NCI-H2227 (cell line): Measurements from ENCODE around the gene CCDC188.

ENCODE experiments used
- DNase-seq: peaks from one replicate; lab custom pipeline; 2025; ENCODE audit not compliant: unreplicated experiment; lab: John Stamatoyannopoulos, UW

Gene CCDC188

DNA sequence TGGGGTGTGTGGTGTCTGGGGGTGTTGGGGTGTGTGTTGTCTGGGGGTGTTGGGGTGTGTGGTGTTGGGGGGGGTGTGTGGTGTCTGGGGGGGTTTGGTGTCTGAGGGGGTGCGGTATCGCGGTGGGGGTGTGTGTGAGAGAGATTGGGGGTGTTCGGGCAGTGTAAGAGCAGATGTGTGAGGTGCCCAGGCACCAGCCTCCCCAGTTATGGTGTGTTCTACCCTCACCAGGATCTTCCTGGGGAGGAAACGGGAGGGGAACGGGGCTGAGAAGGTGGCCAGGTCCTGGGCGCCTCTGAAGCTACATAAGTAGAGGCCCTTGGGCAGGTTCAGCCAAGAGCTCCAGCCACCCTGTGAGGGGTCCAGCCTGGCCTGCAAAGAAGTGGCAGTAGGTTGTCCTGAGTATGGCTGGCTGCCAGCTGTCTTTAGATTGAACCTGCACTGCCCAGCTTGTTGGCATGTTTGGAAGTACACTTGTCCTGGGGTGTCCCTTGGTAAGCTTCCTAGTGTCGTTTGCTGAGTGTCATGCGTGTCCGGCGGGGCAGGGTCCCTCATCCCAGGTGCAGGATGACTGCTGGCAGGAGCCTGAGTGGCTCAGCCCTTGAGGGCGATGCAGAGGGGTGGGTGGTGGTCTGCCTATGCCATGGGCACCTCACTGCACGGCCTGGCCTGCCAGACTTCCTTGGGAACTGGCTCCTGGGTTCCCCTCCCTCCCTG, 27.3 kb downstream of the CCDC188 start:
- DNase-seq = no peak

DNA sequence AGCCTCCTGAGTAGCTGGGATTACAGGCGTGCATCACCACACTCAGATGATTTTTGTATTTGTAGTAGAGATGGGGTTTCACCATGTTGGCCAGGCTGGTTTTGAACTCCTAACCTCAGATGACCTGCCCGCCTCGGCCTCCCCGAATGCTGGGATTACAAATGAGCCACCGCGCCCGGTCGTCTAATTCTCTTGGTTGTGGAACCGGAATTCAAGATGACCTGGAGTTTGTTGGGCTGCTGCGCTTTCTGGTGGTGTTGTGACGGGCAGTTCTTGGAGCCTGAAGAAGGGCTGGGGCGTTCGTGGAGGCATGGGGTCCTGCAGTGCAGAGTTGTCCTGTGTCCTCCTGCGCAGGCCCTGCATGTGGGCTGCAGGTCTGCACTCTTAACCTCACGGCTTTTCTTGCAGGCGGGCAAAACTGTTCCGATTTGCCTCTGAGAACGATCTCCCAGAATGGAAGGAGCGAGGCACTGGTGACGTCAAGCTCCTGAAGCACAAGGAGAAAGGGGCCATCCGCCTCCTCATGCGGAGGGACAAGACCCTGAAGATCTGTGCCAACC, 28.9 kb downstream of the CCDC188 start:
- no peak for DNase-seq

DNA sequence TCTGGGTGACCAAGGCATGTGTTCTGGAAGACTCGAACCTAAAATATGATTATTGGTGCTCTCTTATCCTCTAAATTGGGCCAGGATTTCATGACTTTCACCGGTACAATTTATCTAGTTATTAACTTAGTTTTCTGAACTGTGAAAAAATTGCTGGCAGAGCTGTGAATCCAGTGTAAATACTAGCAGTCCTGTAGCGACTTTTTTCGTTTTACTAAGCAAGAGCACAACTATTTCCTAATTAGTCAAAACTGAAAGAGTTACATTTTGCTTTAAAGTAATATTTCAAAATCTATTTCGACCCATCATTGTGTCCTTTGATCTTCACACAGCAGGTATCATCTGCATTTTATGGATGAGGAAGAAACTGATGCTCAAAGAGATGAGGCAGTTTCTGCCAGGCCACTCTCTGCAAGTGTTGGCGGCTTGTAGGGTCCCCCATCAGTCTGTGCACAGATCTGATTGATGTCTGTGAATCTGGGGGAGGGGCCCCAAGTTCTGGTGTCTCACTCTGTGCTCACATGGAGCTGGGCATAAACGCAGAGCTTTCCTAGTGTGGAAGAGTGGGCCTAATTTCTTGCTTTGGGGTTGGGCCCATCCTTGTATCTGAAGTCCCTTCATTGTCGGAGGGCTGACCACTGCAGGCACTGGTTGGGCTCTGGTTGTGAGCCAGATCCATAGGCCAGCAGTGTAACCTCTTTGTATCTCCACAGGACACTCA, 32.4 kb downstream of the CCDC188 start:
- peak; percentile 27 for DNase-seq

DNA sequence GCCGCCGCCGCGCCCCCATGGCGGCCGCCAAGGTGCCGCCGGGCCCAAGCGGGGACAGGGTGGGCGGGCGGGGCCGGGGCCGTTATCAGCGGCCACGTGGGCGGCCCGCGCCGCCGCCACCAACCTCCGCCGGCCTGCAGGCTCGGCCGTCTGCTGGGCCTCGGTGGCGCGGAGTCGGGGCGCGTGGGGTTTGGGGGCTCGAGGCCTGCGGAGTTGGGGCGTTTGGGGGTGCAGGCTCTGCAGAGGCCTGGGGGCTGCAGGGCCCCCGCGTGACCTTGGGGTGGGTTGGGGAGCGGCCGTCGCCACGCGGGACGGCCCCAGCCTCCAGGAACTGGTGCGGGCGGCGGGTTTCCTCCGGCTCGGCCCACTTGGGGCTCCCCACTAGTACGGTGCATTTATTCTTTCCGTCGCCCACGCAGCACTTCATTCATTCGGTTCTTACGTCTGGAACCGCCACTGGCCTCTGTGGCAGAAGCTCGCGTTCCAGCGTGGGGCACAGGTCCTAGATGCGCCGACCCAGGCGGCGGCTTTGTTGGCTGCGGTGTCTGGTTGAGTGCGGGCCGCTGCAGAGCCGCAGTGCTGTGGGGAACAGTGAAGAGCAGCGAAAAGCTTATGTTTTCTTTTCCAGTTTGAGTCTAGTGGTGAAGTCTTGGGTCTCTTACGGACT, 33.1 kb downstream of the CCDC188 start:
- peak; percentile 54 for DNase-seq

DNA sequence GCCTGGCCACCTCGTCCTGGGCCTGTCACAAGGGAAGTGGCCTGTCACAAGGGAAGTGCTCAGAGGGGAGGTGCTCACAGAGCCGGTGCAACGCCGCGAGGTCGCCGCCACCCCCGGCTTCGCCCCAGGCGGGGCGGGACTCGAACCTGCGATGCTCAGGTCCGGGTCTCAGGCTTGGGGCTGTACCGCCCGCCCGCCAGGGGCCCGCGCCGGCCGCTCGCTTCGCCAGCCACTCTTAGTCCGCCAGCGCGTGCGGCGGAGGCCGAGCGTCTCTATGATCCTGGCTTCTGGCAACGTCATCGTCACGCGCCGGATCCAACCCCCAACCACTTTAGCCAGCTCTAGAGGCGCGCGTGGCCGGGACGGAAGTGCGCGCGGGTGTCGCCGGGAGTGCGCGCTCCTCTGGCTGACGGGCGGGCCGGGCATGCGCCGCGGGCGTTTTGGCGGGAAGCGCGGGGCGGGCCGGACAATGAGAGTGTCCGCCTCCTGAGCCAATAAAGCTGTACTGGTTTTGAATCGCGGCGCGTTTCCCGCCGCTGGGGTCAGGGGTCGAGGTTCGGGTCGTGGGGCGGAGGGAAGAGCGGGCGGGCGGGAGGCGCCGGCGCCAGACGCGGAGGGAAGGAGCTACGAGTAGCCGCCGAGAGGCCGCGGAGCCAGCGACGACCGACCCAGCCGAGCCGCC, 33.8 kb downstream of the CCDC188 start, which contains the start of gene TRMT2A:
Gene TRMT2A, minus strand, starts transcription at position 276 of the 682 bp plus-strand sequence. CDS start 320 bp downstream, outside the sequence.
- peak; percentile 99 for DNase-seq

DNA sequence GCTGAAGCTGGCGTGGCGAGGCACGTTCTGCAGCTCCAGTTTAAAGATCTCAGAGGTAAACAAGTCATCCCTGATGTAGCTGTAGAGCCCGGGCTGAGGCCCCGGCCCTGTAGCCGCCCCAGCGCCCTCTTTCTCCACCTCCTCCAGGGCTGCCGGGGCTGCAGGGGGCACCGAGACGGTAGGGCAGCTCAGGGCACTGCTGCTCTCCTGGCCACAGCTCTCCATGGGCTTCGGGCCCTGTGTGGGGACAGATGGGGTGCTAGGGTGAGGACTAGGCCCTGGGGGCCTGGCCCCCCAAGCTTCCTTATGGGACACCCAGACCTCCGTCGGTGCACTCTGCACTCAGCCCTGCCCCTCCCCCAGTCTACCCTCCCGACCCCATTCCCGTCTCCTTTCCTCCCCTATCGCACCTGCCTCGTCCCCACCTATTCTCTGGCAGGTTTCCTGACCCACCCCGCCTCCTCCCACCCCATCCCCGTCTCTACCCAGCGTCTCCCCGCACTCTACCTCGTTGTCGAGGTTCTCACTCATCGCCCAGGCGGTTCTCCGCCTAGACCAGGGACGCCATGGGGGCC, 34.4 kb downstream of the CCDC188 start:
- no peak for DNase-seq

DNA sequence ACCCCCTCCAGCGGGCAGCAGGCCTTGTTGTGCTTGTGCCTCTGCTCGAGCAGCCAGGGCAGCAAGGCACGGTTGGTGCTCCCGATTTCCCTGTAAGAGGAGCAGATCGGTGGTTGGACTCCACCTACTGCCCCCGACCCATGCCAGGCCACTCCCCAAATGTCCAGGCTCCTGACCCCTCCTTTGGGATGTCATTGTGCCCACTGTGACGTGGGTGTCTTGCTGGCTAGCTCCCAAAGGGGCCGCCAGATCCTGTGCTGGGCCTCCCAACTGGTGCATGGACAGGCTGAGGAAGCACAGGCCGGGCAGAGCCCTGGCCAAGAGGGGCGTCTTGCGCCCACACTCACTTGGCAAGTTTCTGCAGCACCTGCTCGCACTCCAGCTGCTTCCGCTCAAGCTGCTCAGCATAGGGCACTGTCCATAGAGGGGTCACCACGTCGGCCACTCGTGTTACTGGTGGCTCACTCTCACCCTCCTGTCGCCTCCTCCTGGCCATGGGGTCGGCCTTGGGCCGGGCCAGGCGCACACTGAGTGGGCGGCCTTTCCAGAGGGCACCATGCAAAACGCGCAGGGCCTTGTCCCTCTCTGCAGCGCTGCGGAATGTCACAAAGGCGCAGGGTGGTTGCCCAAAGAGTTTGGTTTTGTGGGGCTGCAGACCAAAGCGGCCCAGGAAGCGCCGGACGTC, 35.0 kb downstream of the CCDC188 start, which contains the start of gene RANBP1:
Gene RANBP1, plus strand, starts transcription at position 414 of the 685 bp plus-strand sequence. Its CDS starts 81 bp downstream, at position 495.
- no peak for DNase-seq

DNA sequence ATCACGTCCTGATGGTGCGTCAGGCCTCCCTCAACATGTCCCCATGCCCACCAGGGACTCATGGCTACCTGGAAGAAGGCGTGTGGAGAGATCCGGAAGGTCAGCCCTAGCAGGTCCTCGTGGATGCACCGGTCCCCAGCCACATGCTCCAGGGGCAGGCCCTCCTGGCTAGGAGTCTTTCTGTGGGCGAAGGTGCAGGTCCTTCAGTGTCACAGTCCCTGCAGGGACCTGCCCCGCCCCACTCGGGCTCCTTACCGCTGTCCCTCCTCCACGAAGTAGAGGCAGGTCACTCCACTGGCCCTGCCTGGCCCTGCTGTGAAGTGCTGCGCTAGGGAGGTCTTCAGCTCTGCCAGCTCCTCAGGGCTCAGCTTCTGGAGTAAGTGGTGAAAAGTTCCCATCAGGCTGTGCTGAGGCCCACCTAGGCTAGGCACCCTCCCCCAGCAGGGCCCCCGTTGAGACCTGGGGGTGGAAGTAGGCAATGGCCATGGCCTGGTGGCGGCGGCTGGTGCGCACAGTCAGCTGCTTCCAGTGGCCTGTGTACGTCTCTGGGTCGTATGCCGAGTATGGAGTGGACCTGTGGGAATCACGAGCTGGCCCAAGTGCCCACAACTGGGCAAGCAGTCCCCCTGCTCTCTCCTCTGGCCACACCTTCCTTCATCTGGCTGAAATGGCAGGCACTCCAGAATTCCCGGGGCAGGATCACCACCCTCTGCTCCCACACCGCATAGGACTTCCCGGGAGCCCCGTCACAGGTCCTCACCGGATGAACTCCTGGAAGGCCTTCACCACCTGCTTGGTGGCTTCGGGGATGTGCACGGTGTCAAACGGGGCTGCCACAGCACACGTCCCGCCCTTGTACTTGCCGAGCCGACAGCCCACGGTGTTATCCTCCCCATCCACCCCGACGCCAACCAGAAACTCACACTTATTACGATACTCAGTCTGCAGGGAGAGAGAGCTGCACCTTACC, 36.1 kb downstream of the CCDC188 start:
- no peak for DNase-seq

DNA sequence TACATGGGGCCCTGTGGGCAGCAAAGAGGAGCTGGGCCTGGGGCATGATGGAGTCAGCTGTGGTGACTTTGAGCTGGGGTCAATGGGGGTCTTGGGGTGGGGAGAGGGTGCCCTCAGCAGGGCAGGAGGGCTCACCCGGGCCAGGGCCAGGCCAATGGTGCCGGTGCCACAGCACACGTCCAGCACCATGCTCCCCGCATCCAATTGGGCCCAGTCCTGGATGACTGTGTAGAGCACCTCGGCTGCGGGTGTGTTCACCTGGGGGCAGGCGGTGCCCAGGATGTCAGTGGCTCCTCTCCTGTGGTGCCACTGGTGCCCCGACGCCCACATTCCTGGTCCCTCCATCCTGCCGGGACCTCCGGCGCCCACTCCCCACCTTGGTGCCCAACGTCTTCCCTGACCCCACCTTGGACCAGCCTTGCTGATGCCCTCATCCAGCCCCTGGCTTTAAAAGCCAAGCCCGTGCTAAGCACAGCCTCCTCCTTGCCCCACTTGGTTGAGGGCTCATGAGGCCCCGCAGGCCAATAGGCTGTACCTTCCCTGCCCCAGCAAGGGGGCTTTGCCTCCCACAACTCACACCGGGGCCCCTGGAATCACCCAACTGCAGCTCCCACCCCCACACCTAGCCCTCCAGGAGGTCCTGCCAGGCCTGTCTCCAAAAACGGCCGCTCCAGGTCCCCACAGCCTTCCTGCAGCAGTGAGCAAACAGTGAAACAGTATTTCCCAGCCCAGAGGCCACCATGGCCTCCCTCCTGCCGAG, 37.1 kb downstream of the CCDC188 start:
- DNase-seq = no peak

DNA sequence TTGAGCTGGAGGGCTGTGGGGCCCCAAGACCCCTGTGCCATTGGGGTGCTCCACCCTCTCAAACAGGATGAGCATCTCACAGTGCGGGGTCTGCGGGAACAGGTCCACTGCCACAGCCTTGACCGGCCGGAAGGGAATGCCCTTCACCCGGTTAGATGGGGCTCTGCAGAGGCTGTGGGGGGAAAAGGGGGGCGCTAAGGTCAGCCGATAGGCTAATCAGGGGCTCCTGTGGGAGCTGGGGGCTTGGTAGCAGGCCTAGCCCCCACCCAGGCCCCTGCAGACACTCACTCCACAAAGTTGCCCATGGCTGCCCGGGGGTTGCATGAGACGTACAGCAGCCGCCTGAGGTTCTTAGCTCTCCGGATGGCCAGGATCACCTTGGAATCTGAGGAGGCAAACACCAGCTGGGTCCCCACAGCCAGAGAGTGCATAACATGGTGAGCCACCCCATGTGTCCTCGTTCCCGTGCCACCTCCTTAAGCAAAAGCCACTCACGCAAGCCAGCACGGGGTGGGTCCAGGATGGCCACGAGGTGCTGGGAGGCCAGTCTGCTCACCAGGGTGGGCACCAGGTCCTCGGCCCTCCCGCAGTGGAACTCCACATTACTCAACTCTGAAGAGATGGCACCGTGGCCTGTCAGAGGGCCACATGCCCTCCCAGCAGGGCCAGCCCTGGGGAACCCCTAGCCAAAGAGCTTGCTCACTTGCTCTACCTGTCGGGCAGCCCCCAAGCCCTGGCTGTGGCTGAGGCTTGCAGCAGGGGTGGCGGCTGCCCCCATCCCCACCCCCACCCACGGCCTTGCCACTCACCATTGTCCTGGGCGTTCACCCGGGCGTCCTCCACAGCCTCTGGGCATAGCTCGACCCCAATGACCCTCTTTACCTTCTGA, 38.0 kb downstream of the CCDC188 start:
- DNase-seq = no peak

DNA sequence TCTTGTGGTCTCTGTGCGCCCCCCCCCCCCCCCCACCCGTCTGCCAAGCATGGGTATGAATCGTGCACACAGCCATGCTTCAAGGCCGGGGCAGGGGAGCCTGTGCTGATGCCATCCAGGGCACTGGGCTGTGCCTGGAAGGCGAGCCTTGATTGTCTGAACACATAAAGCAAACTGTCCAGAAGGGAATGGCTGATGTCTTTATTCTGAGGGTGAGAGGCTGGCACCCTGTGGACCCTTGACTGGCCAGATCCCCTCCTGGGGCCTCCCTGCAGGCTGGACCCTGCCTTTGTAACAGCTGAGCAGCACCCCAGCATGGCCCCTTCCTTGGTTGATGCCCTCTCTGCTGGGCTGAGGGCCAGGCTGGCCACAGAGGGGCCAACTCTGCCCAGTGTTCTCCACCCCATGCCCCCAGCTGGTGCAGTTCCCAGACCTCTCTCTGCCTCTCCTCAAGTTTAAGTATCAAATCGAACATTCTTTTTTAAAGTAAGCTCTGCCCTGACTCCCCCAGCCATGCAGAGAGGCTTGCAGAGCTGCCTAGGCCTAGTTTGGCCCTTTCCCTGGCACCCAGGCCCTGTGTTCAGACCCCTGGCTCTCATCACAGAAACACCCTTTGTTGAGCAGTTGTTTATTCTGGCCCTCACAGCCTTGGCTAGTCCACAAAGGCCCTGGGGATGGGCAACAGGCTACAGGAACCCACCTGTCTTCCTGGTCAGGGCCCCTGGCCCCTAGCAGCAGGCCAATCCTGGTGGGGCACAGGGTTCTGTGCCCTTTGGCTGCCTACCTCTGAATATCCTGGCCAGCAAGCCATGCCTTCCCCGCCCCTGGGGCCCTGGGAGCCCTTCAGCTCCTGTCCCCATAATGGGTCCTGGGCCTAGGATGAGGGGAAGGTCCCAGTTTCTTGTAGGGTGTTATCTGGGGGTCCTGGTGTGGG, 38.9 kb downstream of the CCDC188 start:
- DNase-seq = no peak

DNA sequence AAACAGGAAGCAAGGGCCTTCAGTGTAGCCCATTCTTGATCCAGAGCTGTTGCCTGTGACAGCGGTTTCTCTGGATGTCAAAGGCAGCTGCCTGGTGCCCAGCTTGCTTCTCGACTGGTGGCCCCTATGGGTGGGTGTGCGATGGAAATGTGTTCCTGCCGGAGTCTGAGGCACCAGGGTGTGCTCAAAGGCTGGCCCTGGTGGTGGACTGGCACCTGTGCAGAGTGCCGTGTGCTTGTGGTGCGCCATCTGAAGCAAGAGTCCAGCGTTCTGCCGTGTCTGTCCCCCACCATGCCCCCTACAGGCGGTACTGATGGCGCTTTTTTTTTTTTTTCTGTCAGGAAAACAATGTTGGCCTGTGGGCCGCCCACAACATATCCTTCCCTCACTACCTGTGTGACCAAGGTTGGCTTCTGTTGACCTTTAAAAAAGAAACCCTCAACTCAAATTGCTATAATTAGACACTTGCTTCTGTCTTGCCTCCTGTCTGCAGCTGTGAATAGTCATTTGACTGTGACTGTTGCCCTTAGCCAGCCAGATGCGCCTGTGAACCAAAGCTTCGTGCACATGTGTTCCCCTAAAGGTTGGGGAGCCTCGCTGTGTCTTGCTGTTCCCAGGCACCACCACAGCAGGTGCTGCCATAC, 39.7 kb downstream of the CCDC188 start:
- DNase-seq = peak; percentile 86

DNA sequence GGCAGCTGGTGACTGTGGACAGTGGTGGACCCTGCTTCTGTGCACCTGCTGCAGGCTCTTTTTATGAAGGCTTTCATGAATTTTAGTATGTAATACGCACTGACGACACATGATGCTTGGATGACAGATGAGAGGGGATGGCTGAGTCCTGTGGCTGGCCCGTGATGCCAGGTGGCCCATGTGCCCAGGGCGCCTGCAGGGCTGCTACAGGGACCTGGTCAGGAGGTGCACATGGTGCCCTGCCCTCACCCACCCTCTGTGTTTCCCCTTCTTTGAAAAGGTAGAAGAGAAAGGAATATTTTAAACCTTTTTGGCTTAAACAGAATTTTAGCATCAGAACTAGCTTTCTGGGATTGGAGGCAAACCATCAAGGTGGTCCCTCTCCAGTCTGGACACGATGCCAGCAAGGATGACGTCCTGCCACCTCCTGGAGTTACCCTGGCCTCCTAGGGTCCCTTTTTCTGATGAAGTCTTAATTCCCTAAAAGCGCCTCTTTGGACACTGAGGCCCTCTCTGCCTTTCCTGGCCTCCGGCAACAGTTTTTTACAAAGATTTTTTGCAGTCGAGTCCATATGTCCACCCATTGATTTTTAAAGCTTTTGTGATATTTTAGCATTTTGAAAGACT, 40.4 kb downstream of the CCDC188 start:
- no peak for DNase-seq

DNA sequence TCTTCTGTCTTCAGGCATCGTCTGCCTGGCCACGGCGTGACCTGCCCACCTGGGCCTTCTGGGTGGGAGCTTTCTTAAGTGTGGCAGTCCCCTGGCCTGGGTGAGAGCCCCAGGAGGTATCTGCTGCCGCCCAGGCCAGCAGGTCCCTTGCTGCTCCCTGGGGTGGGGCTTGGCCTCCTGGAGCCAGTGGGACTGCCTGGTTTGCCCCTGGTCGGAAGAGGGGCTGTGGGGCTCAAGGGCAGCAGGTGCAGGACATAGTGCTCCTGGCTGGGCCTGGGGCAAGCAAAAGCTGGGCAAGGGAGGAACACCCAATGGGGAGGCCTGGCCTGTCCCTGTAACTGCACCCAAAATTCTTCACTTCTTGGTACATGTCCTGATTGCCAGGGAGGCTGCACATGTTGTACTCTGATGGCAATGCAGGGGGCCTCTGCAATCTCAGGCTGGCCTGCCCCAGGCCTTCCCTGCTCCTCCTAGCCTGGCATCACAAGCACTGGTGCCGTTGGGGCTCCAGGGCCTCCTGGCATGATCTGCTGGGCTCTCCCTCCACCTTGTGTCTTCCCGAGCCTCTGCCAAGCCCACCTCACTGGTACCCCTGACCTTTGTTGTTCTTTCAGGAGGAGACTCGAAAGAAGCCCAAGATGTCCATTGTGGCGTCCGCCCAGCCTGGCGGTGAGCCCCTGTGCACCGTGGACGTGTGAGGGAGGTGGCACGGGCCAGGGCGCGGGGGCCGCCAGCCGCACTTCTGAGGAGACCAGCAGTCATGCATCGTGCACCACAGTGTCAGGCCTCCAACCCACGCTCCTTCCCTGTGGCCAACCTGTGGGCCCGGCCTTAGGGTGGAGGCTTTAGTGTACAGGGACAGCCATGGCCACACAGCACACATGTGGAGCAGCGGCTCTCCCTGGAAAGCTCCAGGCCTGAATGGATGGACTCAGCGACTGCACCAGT, 41.2 kb downstream of the CCDC188 start:
- no peak for DNase-seq
